HL-60/S4 (cell line): ENCODE measurements around the gene ESM1.

ENCODE experiments used
- in situ Hi-C: fragments of 300-500 bp; cut with MboI; formaldehyde crosslinking; loops from 2 replicates; pipeline ENCODE4 v1.14.3; 2022; ENCODE audit warnings: low sequenced_read_pairs

The ESM1 gene

DNA sequence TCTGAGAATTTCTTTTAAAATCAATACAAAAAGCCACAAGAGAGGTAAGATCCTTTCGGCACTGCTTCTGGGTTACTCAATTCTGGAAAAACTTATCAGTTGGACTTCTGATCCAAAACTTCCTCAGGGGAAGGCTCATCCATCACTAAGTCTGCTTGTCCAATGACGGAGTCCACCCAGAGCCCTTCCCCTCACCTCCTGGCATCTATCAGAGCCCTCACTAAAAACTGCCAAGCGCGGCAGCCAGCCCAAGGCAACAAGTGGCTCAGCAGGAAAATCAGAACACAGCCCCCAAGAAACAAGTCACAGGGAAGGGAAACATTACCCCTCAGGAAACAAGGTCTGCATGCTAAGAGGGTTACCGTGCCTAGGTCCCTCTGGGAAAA is 869 bp upstream of the ESM1 start:
- in situ Hi-C loops, result no loop called here

DNA sequence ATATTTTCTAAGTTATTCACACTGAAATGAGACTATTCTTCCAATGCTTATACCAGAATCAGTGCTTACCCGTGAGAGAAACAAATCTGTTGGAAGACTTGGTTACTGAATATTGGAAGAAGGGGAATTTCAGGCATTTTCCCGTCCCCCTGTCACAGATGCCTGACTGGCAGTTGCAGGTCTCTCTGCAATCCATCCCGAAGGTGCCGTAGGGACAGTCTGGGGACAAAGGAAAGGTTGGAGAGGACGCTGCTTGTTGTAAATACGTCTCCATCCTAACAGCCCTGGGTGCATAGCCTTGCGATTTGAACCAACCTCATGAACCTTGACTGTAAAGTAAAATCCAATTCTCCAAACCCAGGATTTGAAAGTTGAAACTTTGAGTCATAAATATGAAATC is 3.5 kb downstream of the ESM1 start:
- in situ Hi-C loops, result no loop called here

DNA sequence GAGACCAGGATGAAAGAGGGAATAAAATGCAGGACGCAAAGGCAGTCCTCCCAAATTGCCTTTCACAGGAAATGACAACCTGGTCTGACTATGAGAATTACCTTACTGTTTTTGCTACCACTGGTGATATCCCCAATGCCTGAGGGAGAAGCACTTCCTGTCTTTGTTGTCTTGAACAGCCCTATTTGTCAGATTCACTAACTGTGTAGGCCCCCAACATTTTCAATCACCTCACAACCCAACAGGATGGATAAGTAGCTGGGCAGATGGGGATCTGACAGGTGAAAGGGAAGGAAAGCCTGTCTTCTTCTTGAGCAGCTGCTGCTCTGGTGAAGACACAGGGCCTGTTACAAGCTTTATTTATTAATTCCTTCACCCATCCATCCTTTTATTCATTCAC is 9.7 kb downstream of the ESM1 start:
- in situ Hi-C loops, result no loop called here

DNA sequence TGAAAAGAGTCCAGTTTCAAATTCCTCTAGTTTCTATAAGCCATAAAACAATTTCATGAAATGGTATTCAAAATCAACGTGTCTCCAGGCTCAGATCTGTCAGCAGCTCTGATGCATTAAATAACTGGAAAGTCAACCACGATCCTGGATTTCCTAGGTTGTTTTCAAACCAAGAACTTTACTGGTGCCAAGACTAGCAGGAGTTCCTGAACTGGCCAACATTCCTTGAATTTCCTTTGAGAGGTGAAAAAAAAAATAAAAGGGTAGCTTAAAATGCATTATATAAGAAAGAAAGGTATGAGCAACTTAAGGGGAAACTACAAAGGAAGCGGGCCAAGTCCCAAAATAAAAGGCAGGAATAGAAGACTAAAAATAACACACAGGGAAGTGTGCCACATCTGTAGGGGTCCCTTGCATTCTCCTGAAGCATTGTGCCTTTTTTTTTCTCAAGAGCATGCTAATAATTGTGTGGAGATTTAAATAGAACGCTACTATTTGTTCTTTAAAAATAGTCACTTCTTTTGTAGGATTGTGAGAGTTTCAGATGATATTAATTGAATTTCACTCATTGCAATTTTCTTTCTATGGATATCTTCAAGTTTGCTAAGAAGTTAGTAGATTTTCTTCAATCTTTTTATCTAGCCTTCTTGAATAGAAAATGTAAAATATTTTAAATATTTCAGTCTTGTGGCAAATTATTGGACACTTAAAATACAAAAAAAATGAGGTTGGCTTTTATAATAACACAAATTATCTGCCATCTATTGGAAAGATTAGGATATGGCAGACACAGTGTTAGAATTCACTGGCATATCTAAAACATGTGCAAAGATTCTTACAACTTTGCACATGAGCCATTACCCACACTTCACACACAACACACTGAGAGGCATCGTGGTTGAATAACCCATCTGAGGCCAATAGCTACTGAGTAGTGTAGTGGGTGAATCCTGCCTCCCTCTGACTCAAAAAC is 15.3 kb downstream of the ESM1 start:
- in situ Hi-C loops, result no loop called here

DNA sequence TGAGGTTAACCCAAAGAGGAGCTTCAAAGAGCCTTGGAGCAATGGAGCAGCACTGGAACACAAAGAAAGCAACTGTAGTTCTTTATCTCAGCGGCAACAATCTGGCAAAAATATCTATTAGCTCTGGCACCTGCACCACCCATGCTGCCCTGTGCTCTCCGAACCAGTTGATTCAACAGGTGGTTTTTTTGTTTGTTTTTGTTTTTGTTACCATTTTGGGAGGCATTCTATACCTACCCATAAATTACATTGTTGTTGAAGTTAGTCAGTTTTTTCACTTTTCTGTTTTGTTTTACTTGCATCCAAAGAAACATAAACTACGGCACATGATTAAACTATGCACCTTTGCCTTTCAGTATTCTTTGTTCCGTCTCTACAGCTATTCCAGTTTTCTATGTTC is 16.2 kb downstream of the ESM1 start:
- in situ Hi-C loops, result no loop called here

DNA sequence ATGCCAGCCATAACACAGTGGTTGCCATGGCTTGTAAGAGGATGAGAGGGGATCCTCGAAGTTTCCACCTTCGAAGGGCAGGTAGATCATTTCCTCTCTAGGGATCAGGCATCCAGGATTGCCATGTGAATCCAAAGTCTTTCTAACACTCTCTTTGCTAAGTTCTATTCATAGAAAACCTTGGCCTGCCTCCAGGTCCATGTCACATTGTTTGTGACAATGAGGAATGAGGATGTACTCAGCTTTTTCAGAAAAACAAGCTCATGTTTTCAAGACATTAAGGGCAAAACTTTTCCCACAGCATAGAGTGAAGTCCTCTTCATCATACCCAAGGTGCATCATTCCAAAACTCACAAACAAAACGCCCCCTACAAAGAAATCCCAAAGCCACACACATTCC is 19.6 kb downstream of the ESM1 start:
- in situ Hi-C loops, result no loop called here

DNA sequence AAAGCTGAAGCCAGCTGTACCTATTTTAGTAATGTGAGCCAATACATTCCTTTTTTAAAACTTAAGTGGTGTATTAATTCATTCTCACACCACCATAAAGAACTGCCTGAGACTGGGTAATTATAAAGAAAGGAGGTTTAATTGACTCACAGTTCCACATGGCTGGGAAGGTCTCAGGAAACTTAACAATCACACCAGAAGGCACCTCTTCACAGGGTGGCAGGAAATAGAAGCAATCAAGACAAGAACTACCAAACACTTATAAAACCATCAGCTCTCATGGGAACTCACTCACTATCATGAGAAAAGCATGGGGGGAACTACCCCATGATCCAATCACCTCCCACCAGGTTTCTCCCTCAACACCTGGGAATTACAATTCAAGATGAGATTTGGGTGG is 21.0 kb downstream of the ESM1 start:
- in situ Hi-C loops, result no loop called here

DNA sequence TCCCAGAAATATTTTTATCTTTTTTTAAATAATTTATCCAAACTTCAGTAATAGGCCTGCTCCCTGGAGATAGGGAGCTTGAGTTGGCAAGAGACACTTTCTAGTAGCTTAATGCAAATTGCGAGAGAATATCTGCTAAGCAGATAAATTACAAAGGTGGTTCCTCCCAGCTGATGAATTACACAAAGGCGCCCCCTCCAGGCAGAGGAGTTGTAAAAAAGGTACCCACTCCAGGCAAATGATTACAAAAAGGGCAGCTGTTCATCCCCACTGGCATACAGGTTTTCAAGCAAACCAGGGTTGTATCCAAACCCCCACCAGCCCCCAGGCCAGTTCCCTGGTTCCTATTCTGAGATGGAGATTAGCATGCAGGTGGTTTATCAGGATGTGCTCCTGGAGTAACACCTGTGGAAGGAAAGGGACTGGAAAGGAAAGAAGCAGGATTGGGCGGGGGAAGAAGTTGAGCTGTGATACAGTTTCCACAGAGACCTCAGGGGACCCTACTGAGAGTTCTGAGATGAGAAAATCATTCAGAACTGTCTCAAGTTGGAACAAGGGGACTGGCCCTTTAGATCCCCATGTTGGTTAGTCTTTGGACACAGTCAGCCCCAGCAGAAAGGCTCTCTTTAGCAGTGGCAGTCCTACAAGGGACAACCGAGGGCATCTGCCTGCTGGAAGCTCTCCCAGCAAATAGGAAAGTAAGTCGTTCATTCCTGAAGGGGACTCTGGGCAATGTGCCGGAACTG is 25.5 kb downstream of the ESM1 start:
- in situ Hi-C loops, result no loop called here

DNA sequence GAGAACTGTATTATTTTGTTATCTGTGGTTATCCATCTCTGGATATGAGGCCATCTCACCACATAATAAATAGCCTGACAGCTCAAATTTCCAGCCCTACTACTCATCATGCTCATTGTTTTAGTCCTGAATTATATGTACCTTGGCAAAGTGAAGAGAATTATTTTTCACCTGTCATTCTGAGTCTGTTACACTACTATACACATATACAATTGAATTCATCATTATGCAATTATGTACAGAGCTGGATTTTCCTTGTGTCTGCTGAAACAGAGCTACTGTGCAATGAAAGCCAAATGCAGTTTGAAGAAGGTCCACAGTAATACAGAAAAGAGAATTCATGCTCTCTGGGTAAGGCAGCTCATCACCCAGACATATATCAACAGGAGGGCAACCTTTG is 28.5 kb downstream of the ESM1 start:
- in situ Hi-C loops, result no loop called here

DNA sequence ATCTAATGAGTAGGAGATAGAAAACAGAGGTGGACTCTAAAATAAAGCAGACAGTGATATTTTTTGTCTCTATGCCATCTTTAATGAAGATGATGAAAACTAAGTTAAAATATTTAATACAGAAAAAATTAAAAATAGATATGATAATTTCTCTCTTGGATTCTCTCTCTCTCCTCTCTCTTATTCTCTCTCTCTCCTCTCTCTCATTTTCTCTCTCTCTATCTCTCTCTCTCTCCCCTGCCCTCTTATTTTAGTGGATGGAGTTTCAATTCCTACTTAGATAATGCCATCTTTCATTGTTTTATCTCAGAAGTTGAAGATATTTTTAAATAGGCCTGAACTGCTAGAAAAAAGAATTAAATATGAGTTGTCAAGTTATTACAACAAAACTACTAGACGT is 38.2 kb downstream of the ESM1 start:
- in situ Hi-C loops, result loop anchor here (25.0 kb wide), 1 partner anchor 190 kb away; no protein-coding TSS in a partner anchor

DNA sequence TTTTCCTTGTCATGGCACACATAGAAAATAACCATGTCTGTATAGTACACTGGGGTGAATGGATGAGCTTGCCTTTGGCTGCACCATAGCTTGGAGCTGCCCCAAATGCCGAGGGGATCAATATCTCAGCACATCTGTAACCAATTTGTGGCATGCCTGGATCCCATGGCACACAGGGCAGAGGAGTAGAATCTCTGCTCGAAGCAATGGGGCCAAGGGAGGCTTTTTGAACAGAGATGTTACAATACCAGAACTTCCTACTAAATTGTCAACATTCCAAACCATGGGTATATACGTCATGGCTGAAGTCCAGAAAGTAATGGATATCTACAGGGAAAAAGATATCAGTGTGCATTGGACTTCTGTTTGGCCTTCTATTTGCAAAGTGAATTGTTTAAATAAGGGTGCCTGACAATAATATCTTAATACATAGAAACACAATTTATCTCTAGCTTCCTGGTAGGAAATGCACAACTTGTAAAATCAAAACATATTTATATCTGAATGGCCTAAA is 39.0 kb downstream of the ESM1 start:
- in situ Hi-C loops, result loop anchor here (25.0 kb wide), 1 partner anchor 191 kb away; no protein-coding TSS in a partner anchor

DNA sequence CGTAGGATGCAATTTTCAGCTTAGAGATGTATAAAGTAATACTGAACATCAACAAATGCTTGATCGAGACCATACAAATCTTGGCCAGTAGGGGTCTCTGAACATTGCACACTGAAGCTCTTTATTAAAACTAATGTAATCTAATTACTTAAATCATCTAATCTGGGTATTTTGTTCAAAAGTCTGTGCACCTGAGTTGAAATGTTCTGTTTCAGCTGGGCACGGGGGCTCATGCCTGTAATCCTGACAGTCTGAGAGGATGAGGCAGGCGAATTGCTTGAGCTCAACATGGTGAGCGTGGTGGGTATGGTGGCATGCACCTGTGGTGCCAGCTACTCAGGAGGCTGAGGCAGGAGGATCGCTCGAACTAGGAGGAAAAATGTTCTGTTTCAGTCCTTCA is 41.0 kb downstream of the ESM1 start:
- in situ Hi-C loops, result loop anchor here (25.0 kb wide), 1 partner anchor 193 kb away; no protein-coding TSS in a partner anchor

DNA sequence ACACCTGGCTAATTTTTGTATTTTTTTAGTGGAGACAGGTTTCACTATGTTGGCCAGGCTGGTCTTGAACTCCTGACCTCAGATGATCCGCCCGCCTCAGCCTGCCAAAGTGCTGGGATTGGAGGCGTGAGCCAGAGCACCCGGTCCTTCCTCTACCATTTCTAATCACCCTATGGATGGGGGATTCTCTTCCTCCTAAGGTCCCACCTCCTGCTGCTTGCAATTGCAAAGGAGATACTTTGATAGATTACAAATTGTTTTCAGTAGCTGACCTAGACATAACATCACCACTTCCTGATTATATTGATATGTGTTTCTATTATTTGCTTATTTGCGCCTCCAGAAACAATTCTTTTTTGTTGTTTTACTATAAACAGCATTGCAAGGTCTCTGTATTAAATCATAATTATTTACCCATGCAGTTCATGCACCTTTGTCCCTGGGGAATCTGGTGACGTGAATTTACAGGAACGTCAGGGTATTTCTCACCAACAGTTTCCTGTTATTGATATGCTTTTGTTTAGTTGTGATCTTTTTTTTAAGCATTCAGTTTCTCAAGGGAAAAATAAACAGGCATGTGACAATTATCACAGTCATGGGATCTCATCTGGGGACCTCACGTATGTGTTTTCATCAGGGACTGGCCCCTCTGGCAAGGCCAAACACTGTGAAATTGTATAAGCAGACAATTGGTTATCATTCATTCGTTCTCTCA is 43.2 kb downstream of the ESM1 start:
- in situ Hi-C loops, result loop anchor here (25.0 kb wide), 1 partner anchor 195 kb away; no protein-coding TSS in a partner anchor

DNA sequence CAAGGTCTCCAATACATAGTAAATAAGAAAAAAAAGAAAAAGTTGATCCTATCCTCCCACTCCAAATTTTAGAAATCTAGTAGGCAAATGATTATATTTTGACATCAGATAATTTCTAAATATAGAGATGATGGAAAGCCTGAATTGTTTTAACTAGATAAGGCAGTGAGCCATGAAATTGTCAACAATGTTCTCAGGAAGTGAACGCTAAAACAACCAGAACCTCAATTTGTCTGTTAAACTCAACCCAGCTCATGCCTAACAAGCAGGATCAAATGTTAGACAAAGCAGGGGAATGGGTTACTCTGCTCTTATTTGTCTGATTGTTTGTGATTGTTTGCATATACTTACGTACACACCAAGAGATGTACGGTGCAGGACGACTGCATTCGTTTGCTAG is 49.2 kb downstream of the ESM1 start:
- in situ Hi-C loops, result loop anchor here (25.0 kb wide), 1 partner anchor 201 kb away; no protein-coding TSS in a partner anchor

DNA sequence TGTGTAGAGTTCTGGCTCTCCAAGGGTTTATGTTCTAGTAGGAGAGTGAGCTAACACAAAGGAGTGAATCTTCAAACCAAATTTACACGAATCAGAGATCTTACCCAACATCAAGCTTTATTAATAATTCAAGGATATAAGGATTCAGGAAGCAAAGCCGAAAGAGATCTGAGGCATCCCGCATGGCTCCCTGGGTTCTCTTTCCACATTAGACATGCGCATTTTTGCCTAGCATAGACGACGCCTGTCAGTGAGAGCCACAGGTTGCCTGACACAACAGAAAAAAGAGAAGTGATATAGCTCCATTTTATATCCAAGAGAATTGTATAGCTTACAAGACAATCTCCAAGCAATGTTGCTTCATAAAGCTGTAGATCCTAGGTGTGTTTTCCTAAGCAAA is 52.6 kb downstream of the ESM1 start:
- in situ Hi-C loops, result loop anchor here (25.0 kb wide), 1 partner anchor 205 kb away; no protein-coding TSS in a partner anchor

DNA sequence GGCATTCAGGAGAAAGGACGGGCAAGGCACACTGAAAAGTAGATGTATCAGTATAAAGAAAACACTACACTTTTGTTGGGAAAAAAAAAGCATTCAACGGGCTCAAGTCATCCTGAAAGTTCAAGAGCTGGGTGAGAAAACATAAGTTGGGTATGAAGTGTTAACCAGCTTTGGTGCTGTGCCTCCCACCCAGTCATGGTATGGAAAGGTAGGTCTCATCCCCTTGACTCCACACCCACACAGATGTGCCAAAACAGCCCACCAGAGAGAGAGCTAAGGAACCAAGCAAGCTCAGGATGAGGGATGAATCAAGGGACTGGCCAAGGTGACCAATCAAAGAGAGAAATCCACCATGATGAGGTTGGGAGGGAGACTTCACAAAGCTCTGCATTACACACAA is 54.7 kb downstream of the ESM1 start:
- in situ Hi-C loops, result loop anchor here (25.0 kb wide), 1 partner anchor 207 kb away; no protein-coding TSS in a partner anchor
